ENCODE measurements around the gene MCU. TPM values are rescaled to one million over a fixed set of nuclear protein-coding genes. Genes with fewer than 3 reads are reported as not detected.
A peak's percentile ranks its signal among the peaks of the same experiment; 100 is the strongest.

MCU gene
- total and polyA plus RNA-seq, 2 experiments from 2014 or later, result 31.6 to 41.7 TPM

GRCh38 chr10:72784551-72785351 is 92.8 kb downstream of the MCU start:
- H3K4me2 ChIP-seq, result peak overlapping the region; percentile 22

GRCh38 chr10:72785409-72785808 is 93.5 kb downstream of the MCU start:
- peaks cover 3% of the 10 kb centered on the region for H3K4me1 ChIP-seq (ENCODE audit: insufficient read depth)
- H3K36me3 ChIP-seq (replicated peaks; ENCODE audit: insufficient read depth, low read depth), result no peaks in the 10 kb centered on the region
- no peaks in the 10 kb centered on the region for H3K9me2 ChIP-seq (replicated peaks; ENCODE audit: insufficient read depth)
- H3K9me3 ChIP-seq (ENCODE audit: low read depth), result no peaks in the 10 kb centered on the region
- 98% methylated on average over 2 of the region's 2 CpGs for WGBS (ENCODE audit: low lambda C conversion rate, missing lambda C conversion rate)
- no peak overlapping the region for H3K4me2 ChIP-seq
- H3K27me3 ChIP-seq, result no peaks in the 10 kb centered on the region
- TF ChIP-seq EZH2phosphoT487 (IDR thresholded peaks at IDR 0.05; ENCODE audit: low read depth, severe bottlenecking, unreplicated experiment) (no peak), EZH2 (IDR thresholded peaks at IDR 0.05; ENCODE audit: borderline replicate concordance) (no peak), CTCF (IDR thresholded peaks at IDR 0.05; ENCODE audit: poor library complexity) (no peak)
- H4K20me1 ChIP-seq (ENCODE audit: insufficient read depth, poor library complexity, severe bottlenecking), result no peaks in the 10 kb centered on the region
- H3K4me3 ChIP-seq, result no peak overlapping the region
- no peak overlapping the region for H3K27ac ChIP-seq
- peaks cover 71% of the 10 kb centered on the region for H3K79me2 ChIP-seq
- no peak for DNase-seq (ENCODE audit: low spot score)
- no peak overlapping the region for H2AFZ ChIP-seq

More at GRCh38 chr10:72784551-72785351, 92.8 kb downstream of the MCU start:
- no peaks in the 10 kb centered on the region for H4K20me1 ChIP-seq (ENCODE audit: insufficient read depth, poor library complexity, severe bottlenecking)
- no peaks in the 10 kb centered on the region for H3K36me3 ChIP-seq (replicated peaks; ENCODE audit: insufficient read depth, low read depth)
- H3K9me3 ChIP-seq (ENCODE audit: low read depth), result no peaks in the 10 kb centered on the region
- no peak for TF ChIP-seq EZH2phosphoT487 (IDR thresholded peaks at IDR 0.05; ENCODE audit: low read depth, severe bottlenecking, unreplicated experiment)
- no peak for TF ChIP-seq CTCF (IDR thresholded peaks at IDR 0.05; ENCODE audit: poor library complexity)
- no peak for TF ChIP-seq EZH2 (IDR thresholded peaks at IDR 0.05; ENCODE audit: borderline replicate concordance)
- H3K79me2 ChIP-seq, result peaks cover 65% of the 10 kb centered on the region
- DNase-seq (ENCODE audit: low spot score), result peak; percentile 51
- H3K27me3 ChIP-seq, result no peaks in the 10 kb centered on the region
- no peak overlapping the region for H3K27ac ChIP-seq
- H3K4me3 ChIP-seq, result no peak overlapping the region
- no peak overlapping the region for H2AFZ ChIP-seq
- H3K4me1 ChIP-seq (ENCODE audit: insufficient read depth), result peaks cover 3% of the 10 kb centered on the region
- no peaks in the 10 kb centered on the region for H3K9me2 ChIP-seq (replicated peaks; ENCODE audit: insufficient read depth)
- WGBS (ENCODE audit: low lambda C conversion rate, missing lambda C conversion rate), result 73% methylated on average over 7 of the region's 7 CpGs

GRCh38 chr10:72790216-72790990 is 98.5 kb downstream of the MCU start:
- H3K4me3 ChIP-seq, result no peak overlapping the region
- no peak overlapping the region for H2AFZ ChIP-seq
- no peak overlapping the region for H3K27ac ChIP-seq
- DNase-seq (ENCODE audit: low spot score), result no peak
- H3K4me2 ChIP-seq, result no peak overlapping the region
- no peaks in the 10 kb centered on the region for H3K4me1 ChIP-seq (ENCODE audit: insufficient read depth)
- no peaks in the 10 kb centered on the region for H4K20me1 ChIP-seq (ENCODE audit: insufficient read depth, poor library complexity, severe bottlenecking)
- H3K9me2 ChIP-seq (replicated peaks; ENCODE audit: insufficient read depth), result no peaks in the 10 kb centered on the region
- 79% methylated on average over 3 of the region's 3 CpGs for WGBS (ENCODE audit: low lambda C conversion rate, missing lambda C conversion rate)
- no peaks in the 10 kb centered on the region for H3K36me3 ChIP-seq (replicated peaks; ENCODE audit: insufficient read depth, low read depth)
- no peak for TF ChIP-seq EZH2 (IDR thresholded peaks at IDR 0.05; ENCODE audit: borderline replicate concordance)
- TF ChIP-seq EZH2phosphoT487 (IDR thresholded peaks at IDR 0.05; ENCODE audit: low read depth, severe bottlenecking, unreplicated experiment), result no peak
- TF ChIP-seq CTCF (IDR thresholded peaks at IDR 0.05; ENCODE audit: poor library complexity), result no peak
- H3K9me3 ChIP-seq (ENCODE audit: low read depth), result no peaks in the 10 kb centered on the region
- no peaks in the 10 kb centered on the region for H3K27me3 ChIP-seq
- H3K79me2 ChIP-seq, result peaks cover 66% of the 10 kb centered on the region
